MM.1S (cell line): ENCODE measurements around the gene TMEM204.

Source experiments
- DNase-seq: peaks from one replicate; pipeline ENCODE4 v3.0.0-alpha.2; 2015
- H2AFZ ChIP-seq: fragments of 300-600 bp; sonication (generic); 2 replicates; pipeline ENCODE4 v1.6.0; 2016; ENCODE audit warnings: antibody characterized with exemption, low read length
- H3F3A ChIP-seq: fragments of 300-600 bp; sonication (generic); 2 replicates; pipeline ENCODE4 v1.6.1; 2016; ENCODE audit warnings: mild to moderate bottlenecking, antibody characterized with exemption, low read length, moderate library complexity, mixed read lengths; ENCODE audit not compliant: insufficient read depth
- H3K27ac ChIP-seq: fragments of 300-600 bp; sonication (generic); 2 replicates; pipeline ENCODE4 v1.5.1; 2016; ENCODE audit warnings: mild to moderate bottlenecking, low read length
- H3K27me3 ChIP-seq: fragments of 300-600 bp; sonication (generic); replicated peaks from 2 replicates; pipeline ENCODE4 v1.6.0; 2016; ENCODE audit warnings: low read length; ENCODE audit not compliant: insufficient read depth
- H3K36me3 ChIP-seq: fragments of 300-600 bp; sonication (generic); replicated peaks from 2 replicates; pipeline ENCODE4 v1.6.1; 2016; ENCODE audit warnings: mild to moderate bottlenecking, low read length, mixed read lengths; ENCODE audit not compliant: insufficient read depth
- H3K4me1 ChIP-seq: fragments of 300-600 bp; sonication (generic); 2 replicates; pipeline ENCODE4 v1.6.1; 2016; ENCODE audit warnings: low read length, mixed read lengths
- H3K4me2 ChIP-seq: fragments of 300-600 bp; sonication (generic); 2 replicates; pipeline ENCODE4 v1.6.0; 2016; ENCODE audit warnings: low read depth, low read length
- H3K4me3 ChIP-seq: fragments of 300-600 bp; sonication (generic); 2 replicates; pipeline ENCODE4 v1.5.1; 2016; ENCODE audit warnings: low read length, mixed read lengths
- H3K79me2 ChIP-seq: fragments of 300-600 bp; sonication (generic); 2 replicates; pipeline ENCODE4 v1.6.1; 2016; ENCODE audit warnings: mixed run types, low read length, mixed read lengths
- H3K9ac ChIP-seq: fragments of 300-600 bp; sonication (generic); 2 replicates; pipeline ENCODE4 v1.6.1; 2016; ENCODE audit warnings: low read length, mixed read lengths
- H3K9me2 ChIP-seq: fragments of 300-600 bp; sonication (generic); replicated peaks from 2 replicates; pipeline ENCODE4 v1.6.1; 2016; ENCODE audit warnings: mild to moderate bottlenecking, low read length, mixed read lengths; ENCODE audit not compliant: insufficient read depth
- H3K9me3 ChIP-seq: fragments of 300-600 bp; sonication (generic); replicated peaks from 2 replicates; pipeline ENCODE4 v1.6.1; 2016; ENCODE audit warnings: mild to moderate bottlenecking, low read length, mixed read lengths; ENCODE audit not compliant: insufficient read depth
- H4K20me1 ChIP-seq: fragments of 300-600 bp; sonication (generic); 2 replicates; pipeline ENCODE4 v1.6.1; 2016; ENCODE audit warnings: mild to moderate bottlenecking, low read length, moderate library complexity, mixed read lengths; ENCODE audit not compliant: insufficient read depth
- CTCF ChIP-seq: fragments of 300-600 bp; sonication (generic); IDR thresholded peaks from 2 replicates; pipeline ENCODE4 v1.5.1; 2016; ENCODE audit warnings: antibody characterized with exemption, low read length, mixed read lengths
- EZH2 ChIP-seq: fragments of 300-600 bp; sonication (generic); optimal IDR thresholded peaks from 2 replicates; pipeline ENCODE3; 2017; ENCODE audit warnings: low read depth, mild to moderate bottlenecking, antibody characterized with exemption, low read length, mixed read lengths
- EZH2phosphoT487 ChIP-seq: fragments of 300-600 bp; sonication (generic); IDR thresholded peaks from 2 replicates; pipeline ENCODE4 v1.6.1; 2018; ENCODE audit warnings: antibody characterized with exemption, low read length

The TMEM204 gene

GRCh38 chr16:1572673-1573072 lies 39.2 kb downstream of the TMEM204 start:
- Histone ChIP-seq H3K4me3 (no peak overlapping the region), H3K9me2 (no peaks in the 10 kb centered on the region)
- no peak for DNase-seq

GRCh38 chr16:1573301-1573700 lies 39.8 kb downstream of the TMEM204 start:
- H3K9ac ChIP-seq = no peak overlapping the region
- no peaks in the 10 kb centered on the region for H3K79me2 ChIP-seq
- TF ChIP-seq CTCF (no peak), EZH2phosphoT487 (no peak), EZH2 (no peak)
- no peaks in the 10 kb centered on the region for H4K20me1 ChIP-seq
- H3F3A ChIP-seq = no peaks in the 10 kb centered on the region
- no peaks in the 10 kb centered on the region for H3K4me1 ChIP-seq
- H3K9me2 ChIP-seq = no peaks in the 10 kb centered on the region
- H3K4me3 ChIP-seq = no peak overlapping the region
- H3K27ac ChIP-seq = no peak overlapping the region
- DNase-seq = no peak
- H3K36me3 ChIP-seq = no peaks in the 10 kb centered on the region
- H3K9me3 ChIP-seq = no peaks in the 10 kb centered on the region
- no peak overlapping the region for H3K4me2 ChIP-seq
- no peaks in the 10 kb centered on the region for H3K27me3 ChIP-seq
- no peak overlapping the region for H2AFZ ChIP-seq

More at GRCh38 chr16:1572673-1573072, 39.2 kb downstream of the TMEM204 start:
- Histone ChIP-seq H4K20me1 (no peaks in the 10 kb centered on the region), H3K4me2 (no peak overlapping the region), H3K27me3 (no peaks in the 10 kb centered on the region), H3K9ac (no peak overlapping the region), H3K4me1 (no peaks in the 10 kb centered on the region), H3K36me3 (no peaks in the 10 kb centered on the region), H3F3A (no peaks in the 10 kb centered on the region), H3K9me3 (no peaks in the 10 kb centered on the region), H3K79me2 (no peaks in the 10 kb centered on the region), H3K27ac (no peak overlapping the region), H2AFZ (no peak overlapping the region)
- TF ChIP-seq EZH2phosphoT487 (no peak), EZH2 (no peak)

- H3K9me3 ChIP-seq = no peaks in the 10 kb centered on the region
- H3K27me3 ChIP-seq = no peaks in the 10 kb centered on the region
- no peak overlapping the region for H3K27ac ChIP-seq
- H3K9ac ChIP-seq = no peak overlapping the region
- no peak overlapping the region for H3K4me3 ChIP-seq
- no peaks in the 10 kb centered on the region for H3K79me2 ChIP-seq
- TF ChIP-seq EZH2 (no peak), EZH2phosphoT487 (no peak), CTCF (no peak)
- no peaks in the 10 kb centered on the region for H4K20me1 ChIP-seq
- no peaks in the 10 kb centered on the region for H3K9me2 ChIP-seq
- DNase-seq = no peak
- no peaks in the 10 kb centered on the region for H3F3A ChIP-seq
- H3K36me3 ChIP-seq = no peaks in the 10 kb centered on the region
- H3K4me1 ChIP-seq = no peaks in the 10 kb centered on the region
- no peak overlapping the region for H2AFZ ChIP-seq
- H3K4me2 ChIP-seq = no peak overlapping the region
Measured at GRCh38 chr16:1575578-1575977, 42.1 kb downstream of the TMEM204 start.

GRCh38 chr16:1579214-1579613 lies 45.7 kb downstream of the TMEM204 start:
- Histone ChIP-seq H3F3A (no peaks in the 10 kb centered on the region), H3K27me3 (no peaks in the 10 kb centered on the region), H3K9me3 (no peaks in the 10 kb centered on the region), H3K4me1 (no peaks in the 10 kb centered on the region), H3K4me2 (no peak overlapping the region), H3K79me2 (no peaks in the 10 kb centered on the region), H3K9ac (no peak overlapping the region), H3K9me2 (no peaks in the 10 kb centered on the region), H4K20me1 (no peaks in the 10 kb centered on the region), H3K27ac (no peak overlapping the region), H2AFZ (no peak overlapping the region), H3K36me3 (no peaks in the 10 kb centered on the region), H3K4me3 (no peak overlapping the region)
- TF ChIP-seq CTCF (no peak), EZH2 (no peak), EZH2phosphoT487 (no peak)
- DNase-seq = no peak
